NB4 (cell line): Measurements from ENCODE around the gene STRADA.

Experiments
- MYC ChIP-seq: IDR thresholded peaks from 2 replicates; pipeline ENCODE4 v1.6.1; 2011; ENCODE audit warnings: low read depth, low read length
- POLR2A ChIP-seq: IDR thresholded peaks from 2 replicates; pipeline ENCODE4 v1.6.1; 2011; ENCODE audit warnings: mild to moderate bottlenecking; ENCODE audit not compliant: insufficient read length; ENCODE audit errors: extremely low read depth
- TF ChIP-seq, protein P1 (sequence below): IDR thresholded peaks from one replicate; pipeline ENCODE4 v1.5.1; 2012; ENCODE audit warnings: low read depth, low read length
- TF ChIP-seq, protein P2 (sequence below): IDR thresholded peaks from 2 replicates; pipeline ENCODE4 v1.6.1; 2011; ENCODE audit warnings: low read depth, low read length

DNA sequence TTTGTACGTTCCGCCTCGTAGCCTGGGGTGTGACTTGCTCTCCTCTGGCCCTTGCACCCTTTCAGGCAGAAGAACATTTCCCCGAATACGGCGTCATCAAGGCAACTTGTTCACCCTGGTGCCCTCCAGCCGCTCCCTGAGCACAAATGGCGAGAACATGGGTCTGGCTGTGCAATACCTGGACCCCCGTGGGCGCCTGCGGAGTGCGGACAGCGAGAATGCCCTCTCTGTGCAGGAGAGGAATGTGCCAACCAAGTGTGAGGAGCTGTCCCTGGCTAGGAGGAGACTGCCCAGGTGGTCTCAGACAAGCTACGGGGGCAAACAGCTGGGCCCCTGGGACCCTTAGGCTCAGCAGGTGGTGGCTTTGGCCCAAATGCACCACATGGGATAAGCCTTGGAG is 52.1 kb downstream of the STRADA start:
- TF ChIP-seq, protein P1, sequence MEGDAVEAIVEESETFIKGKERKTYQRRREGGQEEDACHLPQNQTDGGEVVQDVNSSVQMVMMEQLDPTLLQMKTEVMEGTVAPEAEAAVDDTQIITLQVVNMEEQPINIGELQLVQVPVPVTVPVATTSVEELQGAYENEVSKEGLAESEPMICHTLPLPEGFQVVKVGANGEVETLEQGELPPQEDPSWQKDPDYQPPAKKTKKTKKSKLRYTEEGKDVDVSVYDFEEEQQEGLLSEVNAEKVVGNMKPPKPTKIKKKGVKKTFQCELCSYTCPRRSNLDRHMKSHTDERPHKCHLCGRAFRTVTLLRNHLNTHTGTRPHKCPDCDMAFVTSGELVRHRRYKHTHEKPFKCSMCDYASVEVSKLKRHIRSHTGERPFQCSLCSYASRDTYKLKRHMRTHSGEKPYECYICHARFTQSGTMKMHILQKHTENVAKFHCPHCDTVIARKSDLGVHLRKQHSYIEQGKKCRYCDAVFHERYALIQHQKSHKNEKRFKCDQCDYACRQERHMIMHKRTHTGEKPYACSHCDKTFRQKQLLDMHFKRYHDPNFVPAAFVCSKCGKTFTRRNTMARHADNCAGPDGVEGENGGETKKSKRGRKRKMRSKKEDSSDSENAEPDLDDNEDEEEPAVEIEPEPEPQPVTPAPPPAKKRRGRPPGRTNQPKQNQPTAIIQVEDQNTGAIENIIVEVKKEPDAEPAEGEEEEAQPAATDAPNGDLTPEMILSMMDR, result no peak
- TF ChIP-seq MYC (no peak), POLR2A (no peak)
- TF ChIP-seq, protein P2, sequence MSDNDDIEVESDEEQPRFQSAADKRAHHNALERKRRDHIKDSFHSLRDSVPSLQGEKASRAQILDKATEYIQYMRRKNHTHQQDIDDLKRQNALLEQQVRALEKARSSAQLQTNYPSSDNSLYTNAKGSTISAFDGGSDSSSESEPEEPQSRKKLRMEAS, result no peak
